Endometrial microvascular endothelial cells (primary cell): ENCODE results near the gene FLT3LG. TPM values are rescaled to one million over a fixed set of nuclear protein-coding genes. Genes with fewer than 3 reads are reported as not detected.

ENCODE experiments used
- in situ Hi-C: cut with HindIII; loops from 2 replicates; pipeline ENCODE4 v1.10.0; 2017; ENCODE audit warnings: low sequenced_read_pairs, low pct_unique_long_range_greater_than_20kb; ENCODE audit errors: inconsistent ontology term
- total RNA-seq: library from RNA; depleted of rRNA; stranded (reverse); fragments of >200 nt; gene quantifications from one replicate; pipeline ENCODE4 v1.2.3, GENCODE V29; 2015; ENCODE audit errors: inconsistent ontology term

The FLT3LG gene
- total RNA-seq, 1 donor from 2014 or later = 2.6 TPM

DNA sequence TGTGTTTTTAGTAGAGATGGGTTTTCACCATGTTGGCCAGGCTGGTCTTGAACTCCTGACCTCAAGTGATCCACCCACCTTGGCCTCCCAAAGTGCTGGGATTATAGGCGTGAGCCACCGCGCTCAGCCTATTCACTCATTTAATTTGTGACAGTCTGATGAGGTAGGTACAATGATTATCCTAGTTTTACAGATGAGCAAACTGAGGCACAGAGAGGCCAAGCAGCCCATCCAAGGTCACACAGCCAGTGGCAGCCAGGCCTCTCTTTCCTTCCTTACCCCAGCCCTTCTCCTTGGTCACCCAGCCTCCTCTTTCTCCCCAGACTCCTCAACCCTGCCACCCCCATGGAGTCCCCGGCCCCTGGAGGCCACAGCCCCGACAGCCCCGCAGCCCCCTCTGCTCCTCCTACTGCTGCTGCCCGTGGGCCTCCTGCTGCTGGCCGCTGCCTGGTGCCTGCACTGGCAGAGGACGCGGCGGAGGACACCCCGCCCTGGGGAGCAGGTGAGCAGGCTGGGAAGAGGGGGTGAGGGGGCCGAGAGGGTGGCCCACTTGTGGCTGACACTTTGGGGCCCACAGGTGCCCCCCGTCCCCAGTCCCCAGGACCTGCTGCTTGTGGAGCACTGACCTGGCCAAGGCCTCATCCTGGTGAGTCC, 6.1 kb downstream of the FLT3LG start:
- in situ Hi-C loops = no loop called here

DNA sequence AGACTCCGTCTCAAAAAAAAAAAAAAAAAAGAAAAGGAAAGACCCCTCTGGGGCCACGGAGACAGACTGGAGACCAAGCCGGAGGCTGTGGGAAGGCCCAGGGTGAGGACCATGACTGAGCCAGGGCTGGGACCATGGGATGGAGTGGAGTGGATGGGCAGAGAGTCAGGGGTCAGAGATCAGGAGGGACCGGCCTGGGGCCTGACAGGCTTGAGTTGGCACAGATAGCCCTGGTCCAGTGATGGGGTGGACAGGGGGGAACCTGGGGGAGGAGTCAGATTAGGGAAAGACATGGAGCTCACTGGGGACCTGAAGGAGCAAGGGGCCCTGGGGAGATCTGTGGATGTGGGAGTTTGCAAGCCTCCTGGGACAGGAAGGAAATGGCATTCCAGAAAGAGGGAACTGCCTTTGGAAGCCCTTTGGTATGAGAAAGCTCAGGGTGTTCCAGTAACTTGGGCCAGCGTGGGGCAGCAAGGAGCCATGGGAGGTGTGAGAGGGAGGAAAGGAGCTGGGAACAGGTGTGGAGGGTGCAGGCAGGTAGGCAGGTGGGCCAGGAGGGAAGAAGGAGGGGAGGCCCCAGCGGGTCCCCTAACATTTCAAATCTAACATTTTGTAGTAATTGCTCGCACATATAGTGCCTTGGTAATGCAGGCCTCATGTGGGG, 7.1 kb downstream of the FLT3LG start:
- in situ Hi-C loops = no loop called here

DNA sequence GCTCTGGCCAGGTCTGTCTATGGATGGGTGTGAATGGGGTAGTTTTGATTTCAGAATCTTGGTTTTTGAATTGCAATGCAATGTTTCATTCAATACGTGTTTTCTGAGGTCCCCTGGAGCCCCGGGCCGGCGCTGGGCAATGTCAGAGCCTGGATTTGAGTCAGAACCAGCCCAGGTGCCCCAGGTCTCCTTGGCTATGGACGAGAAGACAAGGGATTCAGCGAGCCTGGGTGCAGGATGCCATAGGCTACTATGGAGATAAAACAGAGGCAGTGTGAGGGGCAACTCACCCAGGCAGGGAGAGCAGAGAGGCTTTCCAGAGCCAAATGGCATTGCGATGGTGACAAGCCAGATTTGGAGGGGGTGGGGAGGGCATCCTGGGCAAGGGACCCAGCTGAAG, 12.2 kb downstream of the FLT3LG start:
- in situ Hi-C loops = no loop called here

DNA sequence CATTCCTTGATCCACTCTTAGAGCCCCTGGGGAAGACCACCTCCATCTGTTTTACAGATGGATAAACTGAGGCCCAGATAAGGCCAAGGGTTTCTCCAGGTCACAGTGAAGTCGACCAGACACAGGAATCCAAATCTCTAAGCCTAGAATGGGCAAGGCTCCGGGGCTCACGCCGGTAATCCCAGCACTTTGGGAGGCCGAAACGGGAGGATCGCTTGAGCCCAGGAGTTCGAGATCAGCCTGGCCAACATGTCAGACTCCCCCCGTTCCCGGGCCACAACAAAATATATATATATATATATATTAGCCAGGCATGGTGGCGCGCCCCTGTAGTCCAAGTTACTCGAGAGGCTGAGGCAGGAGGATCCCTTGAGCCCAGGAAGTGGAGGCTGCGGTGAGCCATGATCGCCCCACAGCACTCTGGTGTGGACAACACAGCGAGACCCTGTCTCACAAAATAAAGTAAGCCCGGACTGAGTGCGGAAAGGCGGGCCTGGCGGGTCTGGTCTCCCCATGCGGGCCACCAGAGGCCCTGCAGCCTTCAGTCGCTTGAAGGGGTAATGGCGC, 12.8 kb downstream of the FLT3LG start:
- in situ Hi-C loops = no loop called here

DNA sequence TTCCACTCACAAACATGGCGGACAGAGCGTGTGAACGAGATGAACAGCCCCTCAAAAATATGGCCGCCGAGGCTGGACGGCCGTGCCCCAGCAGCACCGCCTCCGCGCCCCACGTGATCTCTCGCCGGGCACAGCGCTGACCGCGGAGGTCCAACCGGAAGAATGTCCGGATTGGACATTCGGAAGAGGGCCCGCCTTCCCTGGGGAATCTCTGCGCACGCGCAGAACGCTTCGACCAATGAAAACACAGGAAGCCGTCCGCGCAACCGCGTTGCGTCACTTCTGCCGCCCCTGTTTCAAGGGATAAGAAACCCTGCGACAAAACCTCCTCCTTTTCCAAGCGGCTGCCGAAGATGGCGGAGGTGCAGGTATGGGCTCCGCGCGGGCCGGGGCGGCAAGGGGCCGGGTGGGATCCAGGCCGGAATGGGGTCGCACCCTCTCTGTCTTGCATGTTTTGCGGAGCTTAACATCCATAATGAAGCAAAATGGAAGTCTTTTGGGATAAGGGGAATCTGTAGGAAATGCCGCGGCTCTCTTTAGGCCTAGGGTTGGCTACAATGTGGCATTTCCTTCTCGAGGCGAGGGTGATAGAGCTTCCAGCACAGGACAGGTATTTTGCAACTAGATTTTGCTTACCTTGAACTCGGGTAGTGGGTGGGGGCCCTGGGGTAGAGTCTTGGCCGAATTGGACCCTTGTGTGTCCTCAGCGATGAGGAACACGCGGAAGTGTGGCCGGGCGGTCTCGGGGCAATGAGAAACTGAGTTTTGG, 13.4 kb downstream of the FLT3LG start, which contains the start of gene RPL13A:
Gene RPL13A, plus strand, starts transcription at position 332 of the 769 bp plus-strand sequence. Its CDS starts 22 bp downstream, at position 354.
- in situ Hi-C loops = no loop called here

DNA sequence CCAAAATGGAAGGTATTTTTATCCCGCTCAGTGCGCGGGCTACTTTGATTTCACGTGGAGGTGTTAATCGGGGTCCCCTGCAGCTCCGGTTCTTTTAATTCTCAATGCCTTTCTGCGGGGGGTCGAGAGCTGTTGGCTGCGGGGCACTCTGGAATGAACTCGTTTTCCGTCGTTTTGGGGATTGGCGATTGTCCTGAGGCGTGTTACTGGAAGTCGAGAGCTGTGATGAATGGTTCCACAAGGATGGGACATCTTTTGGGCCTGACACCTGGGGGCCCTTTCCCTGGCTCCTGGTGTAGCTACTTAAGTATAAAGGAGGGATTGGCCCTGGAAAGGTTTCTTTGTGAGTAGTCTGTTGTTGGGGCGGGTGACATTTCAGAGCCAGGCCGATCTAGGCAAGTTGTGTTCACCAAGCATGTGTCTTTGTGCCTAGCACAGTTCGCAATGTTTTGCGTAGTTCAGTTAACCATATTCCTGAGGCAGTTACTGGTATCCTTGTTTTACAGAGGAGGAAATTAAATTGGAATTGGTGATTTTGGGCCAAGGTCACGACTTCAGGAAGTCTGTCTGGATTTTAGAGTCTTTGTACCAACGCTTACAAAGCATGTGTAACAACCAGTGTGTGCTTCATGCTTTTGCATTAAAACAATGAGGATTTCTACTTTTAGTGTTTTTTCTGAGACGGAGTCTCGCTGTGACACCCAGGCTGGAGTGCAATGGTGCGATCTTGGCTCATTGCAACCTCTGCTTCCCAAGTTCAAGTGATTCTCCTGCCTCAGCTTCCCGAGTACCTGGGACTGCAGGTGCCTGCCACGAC, 14.2 kb downstream of the FLT3LG start:
- in situ Hi-C loops = no loop called here

DNA sequence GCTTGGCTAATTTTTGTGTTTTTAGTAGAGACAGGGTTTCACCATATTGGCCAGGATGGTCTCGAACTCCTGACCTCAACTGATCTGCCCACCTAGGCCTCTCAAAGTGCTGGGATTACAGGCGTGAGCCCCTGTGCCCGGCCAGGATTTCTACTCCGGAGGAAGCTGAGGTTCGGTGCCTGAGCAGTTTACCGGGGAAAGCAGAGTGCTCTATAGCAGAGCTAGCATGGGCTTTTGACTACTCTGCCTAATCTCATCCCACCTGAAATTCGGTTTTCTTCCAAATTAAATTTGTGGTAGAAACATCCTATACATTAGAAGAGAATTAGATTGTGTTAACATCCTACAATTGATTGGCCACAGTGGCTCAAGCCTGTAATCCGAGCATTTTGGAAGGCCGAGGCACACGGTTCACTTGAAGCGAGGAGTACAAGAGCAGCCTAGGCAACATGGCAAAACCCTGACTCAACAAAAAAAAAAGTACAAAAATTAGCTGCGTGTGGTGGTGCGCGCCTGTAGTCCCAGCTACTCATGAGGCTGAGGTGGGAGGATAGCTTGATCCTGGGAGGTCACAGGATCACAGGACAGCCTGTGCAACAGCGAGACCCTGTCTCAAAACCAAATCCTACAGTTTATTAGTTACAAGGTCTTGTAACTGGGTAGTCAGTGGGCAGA, 15.0 kb downstream of the FLT3LG start:
- in situ Hi-C loops = no loop called here

DNA sequence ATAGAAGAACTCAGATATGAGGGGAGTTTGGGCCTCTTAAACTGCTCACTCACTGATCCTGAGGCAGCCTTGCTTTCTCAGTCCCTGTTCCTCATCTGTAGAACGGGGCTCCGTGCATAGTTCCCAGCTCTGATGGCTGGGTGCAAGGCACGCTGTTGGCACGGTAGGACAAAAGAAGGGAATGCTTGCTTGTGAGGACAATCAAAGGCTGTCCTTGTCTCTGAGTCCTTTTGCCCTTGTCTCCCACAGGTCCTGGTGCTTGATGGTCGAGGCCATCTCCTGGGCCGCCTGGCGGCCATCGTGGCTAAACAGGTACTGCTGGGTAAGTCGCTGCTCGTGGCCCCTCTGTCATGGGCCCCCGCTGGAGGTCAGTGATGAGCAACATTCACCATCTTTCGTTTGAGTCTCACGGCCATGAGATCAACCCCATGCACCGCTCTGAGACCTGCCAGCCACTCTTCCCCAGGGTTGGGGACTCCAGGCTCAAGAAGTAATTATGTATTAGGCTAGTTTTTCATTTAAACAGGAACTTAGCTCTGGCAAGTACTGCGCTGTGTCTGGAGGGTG, 15.7 kb downstream of the FLT3LG start:
- in situ Hi-C loops = no loop called here

DNA sequence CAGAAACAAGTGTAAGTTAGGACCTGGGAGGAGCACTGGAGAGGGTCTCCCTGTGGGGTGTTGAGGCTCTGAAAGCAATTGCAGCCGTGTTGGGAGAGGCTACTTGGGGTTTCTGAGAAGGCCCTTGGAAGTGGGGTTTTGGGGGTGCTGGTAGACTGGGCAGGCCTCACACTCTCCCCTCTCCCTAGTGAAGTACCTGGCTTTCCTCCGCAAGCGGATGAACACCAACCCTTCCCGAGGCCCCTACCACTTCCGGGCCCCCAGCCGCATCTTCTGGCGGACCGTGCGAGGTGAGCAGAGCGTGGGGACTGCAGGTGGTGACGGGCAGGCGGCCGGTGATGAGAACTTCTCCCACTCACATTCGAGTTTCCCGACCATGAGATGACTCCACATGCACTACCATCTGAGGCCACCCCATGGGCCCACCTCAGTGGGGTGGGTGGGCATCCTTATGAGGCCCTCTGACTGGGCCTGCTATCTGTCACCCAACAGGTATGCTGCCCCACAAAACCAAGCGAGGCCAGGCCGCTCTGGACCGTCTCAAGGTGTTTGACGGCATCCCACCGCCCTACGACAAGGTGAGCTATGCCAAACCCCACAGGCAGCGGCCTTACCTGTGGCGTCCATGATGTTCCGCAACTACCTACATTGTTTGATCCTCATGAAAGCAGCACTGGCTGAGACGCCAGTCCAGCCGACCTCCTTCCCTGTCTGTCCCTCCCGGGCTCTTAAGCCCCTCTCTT, 16.4 kb downstream of the FLT3LG start:
- in situ Hi-C loops = no loop called here

DNA sequence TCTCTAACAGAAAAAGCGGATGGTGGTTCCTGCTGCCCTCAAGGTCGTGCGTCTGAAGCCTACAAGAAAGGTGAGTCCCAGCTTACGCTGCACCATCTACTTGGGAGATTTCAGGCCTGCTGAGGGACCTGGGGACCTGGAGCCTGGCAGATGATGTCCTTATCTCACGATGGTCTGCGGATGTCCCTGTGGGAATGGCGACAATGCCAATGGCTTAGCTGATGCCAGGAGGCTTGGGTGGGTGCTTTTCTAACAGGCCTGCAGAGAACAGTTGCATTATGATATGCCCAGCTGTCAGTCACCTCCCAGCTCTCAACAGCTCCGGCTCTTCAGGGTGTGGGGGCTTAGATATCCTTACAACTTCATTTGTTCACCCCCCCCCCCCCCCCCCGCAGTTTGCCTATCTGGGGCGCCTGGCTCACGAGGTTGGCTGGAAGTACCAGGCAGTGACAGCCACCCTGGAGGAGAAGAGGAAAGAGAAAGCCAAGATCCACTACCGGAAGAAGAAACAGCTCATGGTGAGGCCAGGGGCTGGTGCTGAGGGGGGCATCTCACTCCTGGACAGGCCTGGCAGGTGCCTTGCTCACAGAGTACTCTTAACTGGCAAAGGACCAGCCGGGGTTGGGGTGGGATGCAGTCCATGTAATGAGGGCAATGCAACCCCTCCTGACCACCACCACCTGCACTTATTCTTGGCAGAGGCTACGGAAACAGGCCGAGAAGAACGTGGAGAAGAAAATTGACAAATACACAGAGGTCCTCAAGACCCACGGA, 17.2 kb downstream of the FLT3LG start:
- in situ Hi-C loops = no loop called here

DNA sequence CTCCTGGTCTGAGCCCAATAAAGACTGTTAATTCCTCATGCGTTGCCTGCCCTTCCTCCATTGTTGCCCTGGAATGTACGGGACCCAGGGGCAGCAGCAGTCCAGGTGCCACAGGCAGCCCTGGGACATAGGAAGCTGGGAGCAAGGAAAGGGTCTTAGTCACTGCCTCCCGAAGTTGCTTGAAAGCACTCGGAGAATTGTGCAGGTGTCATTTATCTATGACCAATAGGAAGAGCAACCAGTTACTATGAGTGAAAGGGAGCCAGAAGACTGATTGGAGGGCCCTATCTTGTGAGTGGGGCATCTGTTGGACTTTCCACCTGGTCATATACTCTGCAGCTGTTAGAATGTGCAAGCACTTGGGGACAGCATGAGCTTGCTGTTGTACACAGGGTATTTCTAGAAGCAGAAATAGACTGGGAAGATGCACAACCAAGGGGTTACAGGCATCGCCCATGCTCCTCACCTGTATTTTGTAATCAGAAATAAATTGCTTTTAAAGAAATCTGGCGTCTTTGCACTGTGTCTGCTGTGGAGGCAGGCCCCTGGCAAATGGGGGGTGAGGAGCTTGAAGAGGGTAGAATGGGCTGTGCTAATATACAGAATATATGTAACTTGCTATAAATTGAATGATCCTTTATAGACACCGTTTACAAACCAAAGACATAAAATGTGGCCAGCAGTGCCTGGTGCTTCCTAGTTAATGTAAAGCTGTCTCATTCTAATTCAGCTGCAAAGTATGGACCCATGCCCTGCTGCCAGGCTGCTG, 18.0 kb downstream of the FLT3LG start:
- in situ Hi-C loops = no loop called here

DNA sequence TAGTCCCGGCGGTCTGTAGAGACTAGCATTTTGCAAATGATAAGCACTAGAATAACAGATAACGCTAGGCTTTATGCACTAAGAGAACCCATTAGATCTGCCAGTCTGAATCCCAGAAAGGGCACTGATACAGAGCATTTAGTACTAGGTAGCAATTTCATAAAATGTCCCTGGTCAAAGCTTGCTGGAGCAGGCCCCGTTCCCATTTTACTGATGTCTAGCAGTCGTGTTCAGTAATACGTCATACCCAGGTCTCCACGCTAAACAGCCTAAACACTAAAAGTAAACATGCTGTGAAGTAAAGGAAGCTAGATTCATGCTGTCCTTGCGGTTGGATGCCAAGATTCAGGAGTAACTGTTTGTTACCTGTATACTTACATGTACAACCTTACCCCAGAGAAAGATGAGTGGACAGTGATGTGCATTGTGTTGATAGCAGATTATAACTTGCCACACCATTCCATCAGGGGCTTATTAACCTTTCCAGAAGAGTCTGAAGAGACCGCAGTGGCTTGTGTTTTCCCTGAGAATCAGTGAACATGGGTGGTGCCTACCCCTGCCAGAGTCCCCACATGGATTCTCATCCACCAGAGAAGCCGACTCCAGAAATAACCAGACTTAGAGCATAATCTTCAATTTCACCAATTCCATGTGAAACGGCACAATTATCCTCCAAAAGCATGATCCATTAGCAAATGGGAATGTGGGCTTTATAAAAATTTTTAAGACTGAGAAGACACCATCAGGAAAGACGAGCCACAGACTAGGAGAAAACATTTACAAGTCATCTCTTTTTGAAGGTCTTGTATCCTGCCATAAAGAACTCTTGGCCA, 18.8 kb downstream of the FLT3LG start:
- in situ Hi-C loops = no loop called here

DNA sequence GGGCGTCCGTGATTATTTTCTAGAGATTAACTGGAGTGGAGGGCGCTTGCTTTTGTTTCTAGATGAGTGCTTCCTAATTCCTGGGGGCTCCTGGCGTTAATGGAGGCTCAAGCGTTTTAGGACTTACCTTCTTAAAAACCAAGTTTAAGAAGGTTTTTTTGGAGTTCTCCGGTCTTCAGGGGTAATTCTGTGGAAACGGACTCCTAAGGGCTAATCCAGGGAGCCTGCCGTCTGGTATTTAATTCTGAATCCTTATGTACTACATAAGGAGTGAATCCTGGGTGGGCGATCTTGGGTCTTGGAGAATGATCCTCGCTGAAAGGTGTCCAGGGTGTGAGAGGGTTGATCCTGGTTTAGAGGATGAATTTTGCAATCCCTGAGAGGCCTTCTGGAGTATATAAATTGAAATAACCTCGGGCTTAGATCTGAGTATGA, 22.6 kb downstream of the FLT3LG start:
- in situ Hi-C loops = no loop called here

DNA sequence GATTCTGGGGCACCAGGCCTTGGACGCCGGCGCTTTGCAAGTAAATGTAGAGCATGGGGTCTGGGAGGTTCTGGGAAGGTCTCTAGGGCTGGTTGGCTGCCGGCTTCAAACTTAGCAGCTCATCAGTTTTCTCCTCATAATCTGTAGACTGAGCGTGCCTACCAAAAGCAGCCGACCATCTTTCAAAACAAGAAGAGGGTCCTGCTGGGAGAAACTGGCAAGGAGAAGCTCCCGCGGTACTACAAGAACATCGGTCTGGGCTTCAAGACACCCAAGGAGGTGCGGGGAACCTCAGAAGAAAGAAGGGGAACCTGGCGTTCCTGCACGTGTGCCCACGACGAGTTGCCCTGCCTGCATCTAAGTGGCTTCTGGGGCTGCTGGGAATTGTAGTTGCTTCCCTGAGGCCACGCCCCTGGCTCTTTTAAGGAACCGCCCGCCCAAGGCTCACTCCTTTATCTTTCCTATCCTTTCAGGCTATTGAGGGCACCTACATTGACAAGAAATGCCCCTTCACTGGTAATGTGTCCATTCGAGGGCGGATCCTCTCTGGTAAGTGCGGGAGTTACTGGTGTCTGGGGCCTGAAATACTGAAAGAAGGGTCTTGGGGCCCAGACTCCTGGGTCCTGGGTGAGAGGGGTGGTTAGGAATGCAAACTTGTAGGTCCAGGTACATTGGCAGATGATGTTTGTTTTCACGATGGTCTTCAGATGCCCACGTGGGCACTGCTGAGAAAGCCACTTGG, 23.2 kb downstream of the FLT3LG start:
- in situ Hi-C loops = no loop called here

DNA sequence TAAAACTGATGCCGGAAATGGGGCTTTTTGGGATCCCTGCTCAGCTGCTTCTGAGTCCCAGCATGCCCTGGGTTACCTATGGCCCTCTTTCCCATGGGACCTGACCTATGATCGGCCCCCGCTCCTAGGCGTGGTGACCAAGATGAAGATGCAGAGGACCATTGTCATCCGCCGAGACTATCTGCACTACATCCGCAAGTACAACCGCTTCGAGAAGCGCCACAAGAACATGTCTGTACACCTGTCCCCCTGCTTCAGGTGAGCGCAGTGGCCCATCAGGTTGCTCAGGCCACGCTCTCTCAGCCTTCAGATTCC, 23.7 kb downstream of the FLT3LG start:
- in situ Hi-C loops = no loop called here
